ENCODE measurements around the gene FYN.

Gene FYN

DNA sequence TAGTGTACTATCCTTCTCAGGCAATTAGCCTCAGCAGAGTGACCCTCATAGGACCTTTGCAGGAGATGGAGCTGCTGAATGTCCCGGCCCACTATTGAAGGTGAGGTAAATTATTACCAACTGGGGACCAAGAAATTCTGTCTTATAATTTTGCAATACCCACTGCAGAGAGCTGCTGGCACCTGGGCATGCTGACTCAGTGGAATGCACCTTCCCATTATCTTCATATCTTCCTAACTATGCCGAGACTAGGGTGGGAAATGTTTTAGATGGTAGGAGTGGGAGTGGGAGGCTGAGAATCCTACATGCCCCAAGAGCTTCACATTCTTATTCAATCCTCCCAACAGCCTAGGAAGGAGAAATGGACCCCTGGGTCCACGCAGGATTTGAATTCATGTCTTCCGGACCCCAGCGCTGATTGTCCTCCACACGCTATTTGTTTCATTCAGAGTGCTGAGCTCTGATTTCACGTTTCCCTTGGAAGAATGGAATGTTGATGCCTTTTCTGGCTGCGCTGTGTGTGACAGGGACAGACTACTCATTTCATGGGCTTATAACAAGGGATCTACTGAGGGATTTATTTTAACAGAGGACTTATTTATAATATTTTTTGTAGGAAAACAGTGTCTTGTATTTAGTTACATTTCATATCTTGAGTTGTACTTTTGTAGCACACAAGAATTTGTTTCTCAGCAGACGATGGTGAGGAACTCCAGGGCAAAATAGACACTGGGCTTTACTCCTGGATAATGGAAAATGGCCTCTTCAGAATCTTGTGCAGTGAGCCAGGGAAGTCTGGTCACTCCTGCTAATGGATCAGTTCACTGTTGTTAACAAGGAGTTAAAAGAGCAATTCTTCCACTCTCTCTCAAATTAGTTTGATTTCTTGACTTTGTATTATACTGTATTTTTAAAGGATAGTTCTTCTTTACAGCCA lies 66.4 kb downstream of the FYN start:
- DNase-seq (ENCODE audit: low read depth in 2 of 2), result no peak

- no peak for DNase-seq (ENCODE audit: low read depth in 2 of 2)
Measured at GRCh38 chr6:111806165-111806547, 67.1 kb downstream of the FYN start.

- DNase-seq (ENCODE audit: low read depth in 2 of 2), result peak in 1 of 2 experiments; percentile 49
Measured at GRCh38 chr6:111805511-111806164, 67.6 kb downstream of the FYN start.

GRCh38 chr6:111804627-111805235 lies 68.5 kb downstream of the FYN start:
- DNase-seq (ENCODE audit: low read depth in 2 of 2), result peak in 1 of 2 experiments; percentile 31

- no peak for DNase-seq (ENCODE audit: low read depth in 2 of 2)
Measured at GRCh38 chr6:111803804-111804203, 69.4 kb downstream of the FYN start.

GRCh38 chr6:111803371-111803770 lies 69.9 kb downstream of the FYN start:
- no peak for DNase-seq (ENCODE audit: low read depth in 2 of 2)

GRCh38 chr6:111802720-111803330 lies 70.4 kb downstream of the FYN start:
- no peak for DNase-seq (ENCODE audit: low read depth in 2 of 2)

DNA sequence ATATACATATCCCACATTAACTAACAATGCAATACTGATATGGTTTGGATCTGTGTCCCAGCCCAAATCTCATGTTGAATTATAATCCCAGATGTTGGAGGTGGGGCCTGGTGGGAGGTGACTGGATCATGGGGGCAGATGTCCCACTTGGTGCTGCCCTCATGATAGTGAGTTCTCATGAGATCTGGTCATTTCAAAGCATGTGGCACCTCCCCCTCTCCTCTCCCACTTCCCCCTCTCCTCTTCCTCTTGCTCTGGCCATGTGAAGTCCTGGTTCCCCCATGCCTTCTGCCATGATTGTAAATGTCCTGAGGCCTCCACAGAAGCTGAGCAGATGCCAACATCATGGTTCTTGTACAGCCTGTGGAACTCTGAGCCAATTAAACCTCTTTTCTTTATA lies 71.2 kb downstream of the FYN start:
- no peak for DNase-seq (ENCODE audit: low read depth in 2 of 2)

DNA sequence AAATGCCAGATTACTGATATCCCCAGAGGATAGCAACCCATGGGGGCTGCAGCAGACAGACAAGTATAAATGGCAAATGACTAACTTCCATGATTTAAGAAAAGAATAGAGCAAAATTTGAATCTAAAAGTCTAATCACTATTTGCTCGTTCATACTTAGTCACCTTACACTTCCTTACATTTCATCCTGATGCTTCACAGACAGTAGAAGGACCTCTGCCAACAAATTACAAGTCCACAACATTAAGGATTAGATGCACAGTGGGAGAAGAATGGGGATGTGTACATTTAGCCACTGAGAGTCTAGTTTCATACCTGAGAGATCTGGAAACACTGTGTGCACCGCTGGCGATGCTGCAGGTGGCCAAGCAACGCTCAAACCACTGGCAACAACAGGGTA lies 72.4 kb downstream of the FYN start:
- no peak for DNase-seq (ENCODE audit: low read depth in 2 of 2)

DNA sequence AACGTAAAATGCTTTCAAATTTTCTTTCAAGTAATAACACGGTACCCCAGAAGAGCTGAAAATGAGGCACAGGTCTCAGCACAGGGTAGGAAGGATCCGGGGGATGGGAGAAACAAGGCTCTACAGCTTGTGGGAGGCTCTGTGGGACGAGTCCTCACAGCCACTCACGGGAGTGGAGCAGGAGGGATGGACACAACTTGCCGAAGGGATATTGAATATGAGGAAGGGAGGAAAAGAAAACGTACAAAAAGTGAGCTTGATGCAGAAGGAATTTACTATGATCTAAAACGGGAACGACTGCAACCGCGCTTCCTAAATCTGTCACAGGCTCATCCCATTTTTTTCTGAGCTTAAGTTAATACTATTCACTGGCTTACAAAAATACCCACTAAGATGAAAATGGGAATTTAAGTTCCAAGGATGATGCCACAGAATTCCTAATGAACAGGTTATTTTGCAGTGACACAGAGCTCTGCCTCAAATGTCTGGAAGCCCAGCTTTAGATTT lies 72.9 kb downstream of the FYN start:
- no peak for DNase-seq (ENCODE audit: low read depth in 2 of 2)

DNA sequence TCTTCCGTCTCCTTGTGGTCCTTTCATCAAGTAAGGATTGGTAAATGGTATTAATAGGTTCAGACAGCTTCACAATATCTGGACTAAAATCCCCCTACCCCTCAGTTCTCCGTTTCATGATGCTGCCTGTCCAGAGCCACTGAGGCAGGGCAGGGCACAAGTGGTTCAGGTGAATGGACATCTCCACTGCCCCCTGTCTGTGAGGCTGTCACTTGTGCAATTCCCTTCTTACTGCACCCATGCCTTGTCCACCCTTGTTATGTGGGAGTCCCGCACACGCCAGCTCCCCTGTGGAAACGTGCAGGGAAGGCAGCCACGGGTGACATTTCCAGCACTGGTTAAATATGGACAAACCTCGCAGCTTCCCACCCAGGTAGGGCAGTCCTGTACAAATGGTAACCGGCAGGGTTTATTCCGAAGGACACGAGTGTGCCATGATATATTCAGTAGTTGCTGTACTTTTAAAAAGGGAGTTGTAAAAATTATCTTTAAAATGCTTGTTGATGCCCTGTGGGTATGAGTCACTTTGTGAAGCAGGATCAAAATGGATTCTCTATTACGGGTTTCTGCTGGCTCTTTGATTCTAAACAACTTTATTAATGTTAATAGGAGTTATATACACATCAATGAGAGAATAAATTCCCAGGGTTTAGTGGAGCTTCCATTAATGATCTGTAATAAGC lies 73.5 kb downstream of the FYN start:
- no peak for DNase-seq (ENCODE audit: low read depth in 2 of 2)

DNA sequence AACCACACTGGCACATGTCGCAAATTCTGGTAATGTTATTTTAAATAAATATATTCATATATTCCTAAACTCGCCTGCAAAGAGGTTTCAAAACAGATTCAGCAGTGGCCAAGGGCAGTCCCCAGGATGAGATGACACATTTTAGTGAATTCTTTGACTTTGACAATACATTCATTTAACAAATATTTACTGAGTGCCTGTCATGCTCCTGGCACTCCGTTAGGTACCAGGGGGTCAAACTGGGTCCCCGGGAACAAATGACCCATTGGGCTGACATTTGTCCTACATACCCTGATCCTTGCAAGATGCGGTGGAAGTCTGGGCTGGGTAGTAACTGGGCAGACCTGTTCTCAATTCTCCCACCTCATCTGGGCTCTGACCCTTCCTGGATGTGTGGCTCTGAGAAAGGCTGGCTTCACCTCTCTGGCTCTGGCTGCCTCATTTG lies 74.9 kb downstream of the FYN start:
- DNase-seq (ENCODE audit: low read depth in 2 of 2), result no peak

DNA sequence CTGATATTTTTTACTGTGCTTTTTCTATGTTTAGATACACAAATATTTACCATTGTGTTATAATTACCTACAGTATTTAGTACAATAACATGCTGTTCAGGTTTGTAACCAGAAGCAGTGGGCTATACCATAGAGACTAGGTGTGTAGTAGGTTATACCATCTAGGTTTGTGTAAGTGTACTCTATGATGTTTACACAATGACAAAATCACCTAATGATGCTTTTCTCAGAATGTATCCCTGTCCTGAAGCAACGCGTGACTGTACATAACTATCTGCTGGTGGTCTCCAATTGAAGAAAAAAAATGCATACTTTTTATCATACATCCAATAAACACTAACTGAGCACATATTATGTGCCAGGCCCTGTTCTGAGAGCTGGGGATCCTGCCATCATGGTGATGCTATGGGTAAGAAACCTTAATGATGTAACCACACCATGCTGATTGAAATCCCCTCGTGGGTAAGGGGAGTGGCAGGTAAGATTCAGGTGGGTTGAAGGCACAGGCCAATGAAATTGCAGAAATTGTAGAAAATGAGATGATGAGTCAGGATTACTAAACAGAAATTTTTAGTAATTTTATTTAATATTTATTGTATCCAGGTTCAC lies 76.8 kb downstream of the FYN start:
- no peak for DNase-seq (ENCODE audit: low read depth in 2 of 2)

DNA sequence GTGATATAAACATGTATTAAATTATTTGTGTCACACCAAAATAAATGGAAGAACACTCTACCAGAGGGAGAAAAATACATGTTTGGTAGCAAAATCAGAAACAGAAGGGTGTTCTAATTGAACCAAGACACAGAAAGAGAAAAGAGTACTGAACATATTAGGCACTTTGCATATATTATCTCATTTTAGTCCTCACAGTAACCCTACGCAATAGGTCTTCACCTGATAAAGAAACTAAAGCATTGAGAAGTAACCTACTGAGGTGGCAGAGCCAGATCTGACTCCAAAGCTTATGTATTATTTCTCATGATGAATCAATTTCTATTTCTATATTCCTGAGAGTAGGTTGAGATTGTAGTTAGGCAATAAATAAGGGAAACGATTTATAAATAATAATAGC lies 77.7 kb downstream of the FYN start:
- DNase-seq (ENCODE audit: low read depth in 2 of 2), result no peak

- no peak for DNase-seq (ENCODE audit: low read depth in 2 of 2)
Measured at GRCh38 chr6:111794727-111795452, 78.4 kb downstream of the FYN start.

DNA sequence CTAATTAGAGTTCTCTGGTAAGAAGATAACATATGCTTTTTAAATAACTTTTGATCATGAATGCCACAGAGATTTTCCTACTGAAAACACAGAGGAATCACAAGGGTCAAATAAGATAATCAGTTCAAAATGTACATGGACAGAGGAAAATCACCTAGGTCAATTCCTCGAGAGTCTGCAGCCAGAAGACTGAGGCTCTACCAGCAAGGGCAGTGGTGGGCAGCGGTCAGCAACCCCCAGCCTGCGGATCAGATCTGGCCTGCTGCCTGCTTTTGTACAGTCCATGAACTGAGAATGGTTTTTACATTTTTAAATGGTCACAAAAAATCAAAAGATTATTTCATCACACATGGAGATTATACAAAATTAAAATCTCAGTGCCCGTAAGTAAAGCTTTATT lies 79.0 kb downstream of the FYN start:
- no peak for DNase-seq (ENCODE audit: low read depth in 2 of 2)

DNA sequence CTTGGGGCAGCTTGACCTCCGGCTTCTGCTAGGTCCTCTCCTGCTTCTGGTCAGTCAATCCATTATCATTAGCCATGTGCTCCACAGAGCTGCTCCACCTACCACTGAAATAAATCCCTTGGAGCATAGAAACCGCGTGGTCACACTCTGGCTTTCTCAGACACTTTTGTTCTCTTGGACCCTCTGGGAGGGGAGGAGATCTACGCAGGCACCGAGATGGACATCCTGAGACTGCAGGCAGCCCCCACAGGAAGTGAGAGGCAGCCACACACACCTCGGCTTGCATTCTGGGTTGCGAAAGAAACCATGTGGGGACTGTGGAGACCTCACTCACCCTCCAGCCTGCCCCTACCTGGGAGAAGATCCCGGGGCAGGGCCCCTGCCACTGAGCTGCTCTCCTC lies 79.5 kb downstream of the FYN start:
- DNase-seq (ENCODE audit: low read depth in 2 of 2), result no peak

DNA sequence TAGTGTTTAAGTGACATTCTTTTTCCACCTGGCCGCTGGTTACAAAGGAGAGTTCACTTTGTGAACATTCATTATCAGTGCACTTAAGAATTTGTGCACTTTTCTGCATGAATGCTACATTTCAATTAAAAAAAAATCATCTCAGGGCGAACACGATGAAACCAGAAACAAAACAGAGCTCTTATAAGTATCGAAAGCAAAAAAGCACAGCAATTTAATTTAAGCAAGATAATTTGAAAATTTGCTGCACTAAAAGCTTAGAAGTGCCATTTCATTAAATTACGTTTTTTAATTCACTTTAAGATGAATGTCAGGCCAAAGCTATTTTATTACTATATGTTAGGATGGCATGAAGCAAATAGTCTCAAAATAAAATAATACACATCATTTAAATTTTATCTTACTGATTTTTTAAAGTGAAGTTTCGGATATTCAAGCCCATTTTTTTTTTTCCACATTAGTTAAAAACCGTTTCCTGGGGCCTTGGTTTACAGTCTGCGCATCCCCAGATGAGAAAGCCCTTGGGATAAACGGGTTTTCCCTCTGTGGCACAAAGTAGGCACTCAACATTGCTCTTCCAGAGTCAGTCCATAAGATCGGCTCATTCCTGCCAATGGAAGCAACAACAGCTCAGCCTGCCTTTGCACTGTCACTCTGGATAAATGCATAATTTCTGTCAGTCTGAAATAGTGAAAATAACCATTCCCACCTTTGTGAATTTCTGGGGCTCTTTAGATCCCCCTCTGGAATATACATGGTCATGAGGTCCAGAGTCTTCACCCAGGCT lies 80.1 kb downstream of the FYN start:
- DNase-seq (ENCODE audit: low read depth in 2 of 2), result no peak

DNA sequence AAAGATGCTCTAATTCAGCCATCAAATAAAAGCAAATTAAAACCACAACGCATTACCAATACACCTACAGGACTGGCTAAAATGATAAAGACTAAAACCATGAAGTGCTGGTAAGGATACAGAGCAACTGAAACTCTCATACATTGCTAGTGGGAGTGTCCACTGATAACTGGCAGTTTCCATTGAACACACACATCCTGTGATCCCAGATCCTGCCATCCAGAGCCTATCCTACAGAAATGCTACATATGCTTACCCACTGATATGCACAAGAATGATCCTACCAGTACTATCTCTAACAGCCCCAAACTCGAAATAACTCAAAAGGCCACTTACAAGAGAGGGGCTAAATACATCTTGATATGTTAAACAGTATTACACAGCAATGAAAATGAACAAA lies 81.0 kb downstream of the FYN start:
- DNase-seq (ENCODE audit: low read depth in 2 of 2), result no peak

DNA sequence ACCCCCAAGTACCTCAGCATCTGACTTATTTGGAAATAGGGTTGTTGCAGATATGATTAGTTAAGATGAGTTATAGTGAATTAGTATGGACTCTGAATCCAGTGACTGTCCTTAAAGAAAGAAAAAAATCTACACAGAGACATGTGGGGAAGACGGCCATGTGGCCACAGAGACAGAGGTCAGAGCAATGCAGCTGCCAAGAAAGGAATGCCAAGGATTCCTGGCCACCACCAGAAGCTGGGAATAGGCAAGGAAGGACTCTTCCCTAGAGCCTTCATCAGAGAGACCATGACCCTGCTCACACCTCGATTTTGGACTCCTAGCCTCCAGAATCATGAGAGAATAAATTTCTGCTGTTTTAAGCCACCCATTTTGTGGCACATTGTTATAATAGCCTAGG lies 81.8 kb downstream of the FYN start:
- no peak for DNase-seq (ENCODE audit: low read depth in 2 of 2)

All from fibroblast of skin of left quadriceps (primary cell).